GM11168 (cell line): ENCODE results near the gene C15orf61.

Experiments
- in situ Hi-C: fragments of 300-500 bp; cut with MboI; formaldehyde crosslinking; loops from one replicate; pipeline ENCODE4 v1.12.0; 2022; ENCODE audit warnings: low sequenced_read_pairs; ENCODE audit not compliant: unreplicated experiment

The C15orf61 gene

GRCh38 chr15:67521029-67521782 is at the start of gene C15orf61:
C15orf61 (plus strand) TSS chr15:67521131; CDS start chr15:67521249, 118 bp downstream.
- in situ Hi-C loops, result no loop called here

DNA sequence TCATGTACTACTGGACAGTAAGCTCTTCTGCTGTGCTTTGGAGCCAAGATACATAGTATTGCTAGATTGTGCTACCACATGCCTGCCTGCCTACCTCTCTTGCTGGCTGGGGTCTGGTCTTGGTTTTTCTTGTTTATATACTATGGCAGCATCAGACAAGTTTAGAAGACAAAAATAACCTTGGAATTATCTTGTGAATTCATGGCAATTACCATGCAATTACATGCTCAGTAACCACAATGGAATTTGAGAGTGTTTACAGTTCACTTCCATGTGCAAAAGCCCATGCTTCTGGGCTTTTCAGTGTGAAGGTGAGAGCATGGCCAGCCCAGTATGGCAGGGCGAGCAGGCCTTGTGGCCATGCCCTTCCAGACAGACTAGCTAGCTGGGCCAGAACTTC is 48.0 kb upstream of the C15orf61 start:
- in situ Hi-C loops, result no loop called here

DNA sequence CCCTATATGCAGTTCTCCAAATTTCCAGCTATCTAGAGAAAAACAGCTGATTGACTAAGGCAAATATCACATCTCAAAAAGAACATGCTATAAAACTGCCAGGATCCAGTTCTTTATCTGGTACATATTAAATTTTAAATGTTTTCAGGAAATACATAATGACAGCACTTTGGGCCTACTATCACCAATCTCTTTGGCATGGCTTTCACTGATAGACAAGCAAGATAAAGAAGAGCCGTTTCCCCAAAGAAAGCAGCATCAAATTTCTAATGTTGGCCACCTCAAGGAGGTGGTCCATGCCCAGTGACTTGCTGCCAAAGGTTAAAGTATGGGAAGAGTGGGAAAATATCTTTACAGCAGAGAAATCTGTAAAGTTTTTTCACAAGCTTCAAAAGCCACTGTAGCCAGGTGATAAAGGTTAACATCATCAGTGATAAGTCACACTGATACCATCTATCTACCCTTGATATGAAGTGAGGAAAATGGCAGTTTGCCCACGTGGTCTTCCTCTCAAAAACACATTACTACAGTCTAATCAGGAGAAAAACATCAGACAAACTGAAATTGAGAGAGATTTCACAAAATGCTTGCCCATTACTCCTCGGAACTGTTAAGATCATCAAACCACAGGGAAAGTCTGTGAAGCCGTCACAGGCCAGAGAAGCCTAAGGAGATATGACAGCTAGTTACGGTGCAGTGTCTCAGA is 46.4 kb upstream of the C15orf61 start:
- in situ Hi-C loops, result no loop called here

DNA sequence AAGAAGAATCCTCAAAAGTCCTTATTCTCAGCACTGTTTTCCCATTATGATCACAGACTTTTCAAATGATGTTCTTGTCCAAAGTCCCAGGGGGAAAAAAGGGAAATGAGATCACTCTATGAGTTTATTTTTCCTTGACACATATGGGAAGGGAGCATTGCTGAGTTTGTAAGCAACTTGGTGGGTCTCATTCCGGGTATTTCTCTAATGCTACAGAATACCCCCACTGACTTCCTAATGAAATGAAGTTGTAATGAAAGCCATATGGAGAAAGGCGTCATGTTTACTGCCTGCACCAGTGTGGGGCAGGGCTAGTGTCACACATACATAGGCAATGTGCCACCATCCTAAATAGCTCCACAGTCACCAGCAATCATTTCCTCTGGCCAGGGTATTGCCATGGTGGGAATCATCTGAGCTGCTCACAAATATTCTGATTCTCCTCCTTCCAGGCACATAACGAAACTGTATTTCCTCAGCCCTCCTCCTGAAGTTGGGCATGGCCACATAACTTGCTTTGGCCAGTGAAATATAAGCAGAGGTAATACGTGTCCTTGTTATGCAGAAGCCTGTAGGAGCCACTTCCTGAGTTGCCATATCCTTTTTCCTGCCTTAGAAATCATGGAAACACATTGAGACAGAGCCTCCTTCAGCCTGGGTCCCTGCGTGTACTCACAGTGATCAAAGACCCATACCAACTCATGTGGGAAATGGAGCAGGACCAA is 41.0 kb upstream of the C15orf61 start:
- in situ Hi-C loops, result no loop called here

- in situ Hi-C loops, result no loop called here
These were observed 40.2 kb upstream of the C15orf61 start for GRCh38 chr15:67480741-67481140.

DNA sequence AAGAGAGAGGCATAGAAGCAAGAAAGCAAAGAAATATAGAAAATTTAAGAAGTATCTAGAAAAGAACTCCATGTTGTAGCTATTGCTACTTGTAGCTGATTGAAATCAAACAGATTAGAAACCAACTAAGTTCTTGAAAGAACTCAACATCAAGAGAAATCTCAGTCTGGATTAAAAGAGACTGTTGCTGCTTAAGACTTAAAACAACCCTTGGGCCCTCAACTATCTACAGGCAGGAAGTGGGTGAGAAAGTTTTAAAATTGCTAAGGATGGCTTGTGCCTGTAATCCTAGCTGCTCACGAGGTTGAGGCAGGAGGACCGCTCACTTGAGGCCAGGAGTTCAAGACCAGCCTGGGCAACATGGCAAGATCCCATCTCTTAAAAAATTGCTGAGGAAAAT is 39.3 kb upstream of the C15orf61 start:
- in situ Hi-C loops, result no loop called here

- in situ Hi-C loops, result no loop called here
These were observed 25.3 kb upstream of the C15orf61 start for GRCh38 chr15:67495585-67495984.

DNA sequence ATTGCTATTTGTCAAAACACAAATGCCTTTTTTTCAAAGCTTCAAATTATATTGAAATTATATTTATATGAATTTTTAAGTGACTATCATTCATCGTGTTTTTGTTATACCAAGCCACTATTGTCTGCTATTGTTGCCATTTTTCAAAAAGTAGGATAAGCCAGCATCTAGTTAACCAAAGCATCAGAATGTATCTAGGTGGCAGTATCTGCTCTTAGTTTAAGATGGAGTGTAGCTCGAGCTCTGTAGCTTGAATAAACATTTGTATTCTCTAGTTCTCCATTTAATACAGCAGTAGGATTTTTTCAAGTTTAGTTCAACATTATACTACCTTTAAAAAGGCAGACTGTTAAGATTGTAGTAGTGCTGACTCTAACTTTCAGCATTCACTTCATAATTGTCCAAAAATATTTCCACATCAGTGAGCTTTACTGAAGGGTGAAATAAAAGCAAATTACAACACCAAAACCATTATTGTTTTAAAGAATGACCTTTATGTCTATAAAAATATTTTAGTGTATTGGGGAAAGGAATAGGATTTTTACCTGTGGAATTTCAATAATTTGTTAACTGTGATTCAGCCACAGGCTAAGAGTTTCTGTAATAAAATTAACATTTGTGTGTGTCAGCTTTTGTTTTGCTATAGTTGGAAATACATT is 19.6 kb upstream of the C15orf61 start:
- in situ Hi-C loops, result no loop called here

- in situ Hi-C loops, result no loop called here
These were observed 19.0 kb upstream of the C15orf61 start for GRCh38 chr15:67501836-67502461.

GRCh38 chr15:67504056-67504455 is 16.9 kb upstream of the C15orf61 start:
- in situ Hi-C loops, result no loop called here

GRCh38 chr15:67504796-67505195 is 16.1 kb upstream of the C15orf61 start:
- in situ Hi-C loops, result no loop called here

DNA sequence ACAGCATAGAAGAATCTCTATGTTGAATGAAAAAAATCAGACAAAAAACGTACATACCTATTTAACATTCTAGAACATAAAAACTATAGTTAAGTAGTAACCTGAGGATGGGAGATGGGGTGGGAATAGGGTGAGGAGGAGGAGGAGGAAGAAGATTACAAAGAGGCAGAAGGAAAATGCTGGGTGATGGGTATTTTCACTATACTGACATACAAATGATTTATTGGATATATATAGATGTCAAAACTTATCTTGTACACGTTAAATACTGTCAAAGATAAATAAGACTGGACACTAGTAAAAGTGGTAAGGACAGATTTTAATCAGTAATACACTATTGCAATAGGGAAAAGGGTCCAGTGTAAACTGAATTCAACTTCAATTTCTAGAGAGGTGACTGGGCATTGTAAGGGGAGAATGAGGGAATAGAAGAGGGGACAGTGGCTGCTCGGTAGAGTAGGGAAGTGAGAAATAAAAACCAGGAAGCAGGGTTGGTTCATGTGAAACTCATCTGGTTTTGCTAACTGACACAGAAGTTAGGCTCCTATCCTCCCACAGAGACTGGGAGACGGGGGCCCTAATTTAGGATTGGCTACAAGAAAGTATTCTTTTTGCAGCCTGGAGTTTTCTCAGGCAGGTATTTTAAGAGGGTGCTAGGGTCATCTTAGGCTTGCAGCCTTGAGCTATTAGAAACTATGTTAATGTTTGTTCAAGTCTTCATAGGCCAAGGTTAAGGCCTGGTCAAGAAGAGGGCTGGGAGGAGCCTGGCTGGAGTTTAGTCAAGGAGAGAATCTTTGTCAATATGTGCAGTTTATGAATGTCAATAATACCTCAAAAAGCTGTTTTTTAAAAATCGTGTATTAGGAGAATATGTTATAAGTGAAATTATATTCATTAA is 15.0 kb upstream of the C15orf61 start:
- in situ Hi-C loops, result no loop called here

DNA sequence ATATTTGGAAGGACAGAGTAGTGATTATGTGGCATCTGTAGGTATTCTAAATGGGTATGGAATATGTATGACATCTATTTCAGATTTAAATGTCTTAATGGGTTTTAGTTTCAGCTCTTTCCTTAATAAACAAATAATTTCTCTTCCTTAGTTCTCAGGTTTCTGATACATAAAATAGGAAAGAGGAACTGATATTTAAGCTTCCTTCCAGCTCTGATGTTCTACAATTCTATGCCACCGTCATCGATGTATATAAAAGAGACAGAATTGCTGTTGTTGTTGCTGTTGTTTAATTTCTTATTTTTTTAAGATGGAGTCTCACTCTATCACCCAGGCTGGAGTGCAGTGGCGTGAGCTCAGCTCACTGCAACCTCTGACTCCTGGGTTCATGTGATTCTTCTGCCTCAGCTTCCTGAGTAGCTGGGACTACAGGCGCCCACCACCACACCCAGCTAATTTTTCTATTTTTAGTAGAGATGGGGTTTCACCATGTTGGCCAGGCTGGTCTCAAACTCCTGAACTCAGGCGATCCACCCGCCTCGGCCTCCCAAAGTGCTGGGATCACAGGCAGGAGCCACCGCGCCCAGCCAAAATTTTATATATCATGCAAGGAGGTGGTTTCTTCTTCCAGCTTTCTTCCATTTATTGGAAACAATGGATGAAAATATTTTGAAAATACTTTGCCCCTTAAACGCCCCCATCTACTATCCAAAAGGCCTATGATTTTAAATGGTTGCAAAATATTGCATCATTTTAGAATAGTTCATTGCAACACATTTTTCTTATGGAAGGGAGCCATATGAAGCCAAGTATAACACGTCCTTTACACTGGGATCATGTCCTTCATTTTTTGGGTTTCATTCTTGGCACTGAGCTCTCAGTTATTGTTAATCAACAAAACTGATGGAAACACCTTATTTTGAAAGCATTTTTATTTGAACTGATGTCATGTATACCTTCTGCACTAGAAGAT is 13.9 kb upstream of the C15orf61 start:
- in situ Hi-C loops, result no loop called here

- in situ Hi-C loops, result no loop called here
These were observed 12.5 kb upstream of the C15orf61 start for GRCh38 chr15:67508407-67508806.

- in situ Hi-C loops, result no loop called here
These were observed 11.0 kb upstream of the C15orf61 start for GRCh38 chr15:67509918-67510317.

DNA sequence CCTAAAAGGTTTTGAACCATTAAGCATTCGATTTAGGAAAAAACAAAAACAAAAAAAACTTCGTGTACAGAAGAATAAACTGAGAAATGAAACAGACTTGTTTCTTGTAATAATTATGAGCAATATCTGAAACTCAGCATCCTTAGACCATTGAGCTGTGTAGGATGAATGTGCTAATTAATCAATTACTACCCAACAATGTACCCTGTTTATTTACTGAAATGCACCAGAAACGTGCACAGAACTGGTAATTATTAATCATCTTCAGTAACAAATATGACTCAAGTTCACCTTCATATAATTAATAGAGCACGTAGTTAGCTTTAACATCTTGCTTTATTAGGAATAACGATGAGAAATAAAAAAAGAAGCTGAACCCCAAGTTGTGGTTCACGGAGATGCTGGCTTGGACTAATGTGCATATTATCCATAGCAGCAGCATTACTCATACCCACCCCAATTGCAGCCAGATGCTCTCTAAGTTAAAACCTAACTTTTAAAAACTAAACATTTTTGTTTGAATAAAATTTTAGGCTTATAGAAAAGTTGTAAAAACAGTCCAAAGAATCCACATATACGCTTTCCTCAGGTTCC is 10.2 kb upstream of the C15orf61 start:
- in situ Hi-C loops, result no loop called here

DNA sequence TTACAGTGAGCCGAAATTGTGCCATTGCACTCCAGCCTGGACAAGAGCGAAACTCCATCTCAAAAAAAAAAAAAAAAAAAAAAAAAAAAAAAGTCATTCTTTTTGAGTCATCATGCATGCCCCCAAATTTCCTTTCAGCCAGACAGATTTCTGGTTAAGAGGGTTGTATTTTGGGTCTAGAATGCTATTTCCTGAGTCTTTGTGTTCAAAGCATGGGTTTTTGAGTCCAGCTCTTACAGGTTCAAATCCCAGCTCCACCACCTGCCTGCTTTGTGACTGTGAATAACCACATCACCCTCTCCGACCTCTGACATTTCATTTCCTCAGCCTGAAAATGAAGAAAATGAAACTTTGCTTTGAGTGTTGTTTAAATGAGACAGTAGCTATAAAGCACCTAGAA is 9.3 kb upstream of the C15orf61 start:
- in situ Hi-C loops, result no loop called here

DNA sequence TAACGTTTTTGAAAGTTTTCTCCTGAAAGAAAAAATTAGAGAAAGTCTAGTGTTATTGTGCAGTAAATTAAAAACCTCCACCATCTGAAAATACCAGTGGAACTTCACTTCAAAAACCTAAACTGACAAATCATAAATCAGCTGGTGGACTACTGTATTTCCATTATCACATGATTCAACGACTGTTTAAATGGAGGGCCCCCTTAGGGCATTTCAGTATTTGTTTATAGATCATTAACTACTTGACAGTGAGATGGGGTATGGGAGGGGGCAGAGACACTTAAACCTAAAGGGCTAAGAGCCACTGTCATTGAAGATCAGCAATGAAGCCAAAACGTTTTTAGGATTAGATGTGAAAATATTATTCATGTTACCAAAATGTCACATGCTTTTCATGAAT is 8.8 kb upstream of the C15orf61 start:
- in situ Hi-C loops, result no loop called here
